ENCODE data around the gene FOXO3. TPM values are rescaled to one million over a fixed set of nuclear protein-coding genes. Genes with fewer than 3 reads are reported as not detected.

Gene FOXO3
- total RNA-seq, 4 donors from 2014 or later, result 110 to 176 (median 139) TPM

- TF ChIP-seq POLR2A (IDR thresholded peaks at IDR 0.05) (no peak), CTCF (IDR thresholded peaks at IDR 0.05) (no peak)
- intact Hi-C loops (cut with DNase I; ENCODE audit: low total_unique reads), result no loop called here
- DNase-seq (ENCODE audit: low spot score in 2 of 2), result no peak
- no peak overlapping the region for H3K4me3 ChIP-seq (ENCODE audit: low read depth, poor library complexity, severe bottlenecking)
- 24 to 29% methylated on average over 1 of the region's 1 CpG for WGBS, 2 donors
Observed at GRCh38 chr6:108576709-108577108, 16.0 kb downstream of the FOXO3 start.

- no peak for DNase-seq (ENCODE audit: low spot score in 2 of 2)
- TF ChIP-seq CTCF (IDR thresholded peaks at IDR 0.05) (no peak), POLR2A (IDR thresholded peaks at IDR 0.05) (no peak)
- intact Hi-C loops (cut with DNase I; ENCODE audit: low total_unique reads), result no loop called here
- no peak overlapping the region for H3K4me3 ChIP-seq (ENCODE audit: low read depth, poor library complexity, severe bottlenecking)
- WGBS, 2 donors, result 95 to 97% methylated on average over 4 of the region's 4 CpGs
Observed at GRCh38 chr6:108578166-108578565, 17.4 kb downstream of the FOXO3 start.

- DNase-seq (ENCODE audit: low spot score in 2 of 2), result no peak
- TF ChIP-seq CTCF (IDR thresholded peaks at IDR 0.05), result no peak
- TF ChIP-seq POLR2A (IDR thresholded peaks at IDR 0.05), result no peak
- intact Hi-C loops (cut with DNase I; ENCODE audit: low total_unique reads), result no loop called here
- 54 to 64% methylated on average over 9 of the region's 9 CpGs for WGBS, 2 donors
- H3K4me3 ChIP-seq (ENCODE audit: low read depth, poor library complexity, severe bottlenecking), result no peak overlapping the region
Observed at GRCh38 chr6:108578595-108579327, 18.0 kb downstream of the FOXO3 start.

- H3K4me3 ChIP-seq (ENCODE audit: low read depth, poor library complexity, severe bottlenecking), result no peak overlapping the region
- WGBS, 2 donors, result 85 to 94% methylated on average over 2 of the region's 2 CpGs
- DNase-seq (ENCODE audit: low spot score in 2 of 2), result no peak
- intact Hi-C loops (cut with DNase I; ENCODE audit: low total_unique reads), result no loop called here
- TF ChIP-seq POLR2A (IDR thresholded peaks at IDR 0.05) (no peak), CTCF (IDR thresholded peaks at IDR 0.05) (no peak)
Observed at GRCh38 chr6:108579328-108579721, 18.6 kb downstream of the FOXO3 start.

GRCh38 chr6:108580646-108581045, 19.9 kb downstream of the FOXO3 start:
- intact Hi-C loops (cut with DNase I; ENCODE audit: low total_unique reads), result no loop called here
- WGBS, 2 donors, result 93% methylated on average over 2 of the region's 2 CpGs
- DNase-seq (ENCODE audit: low spot score in 2 of 2), result no peak
- H3K4me3 ChIP-seq (ENCODE audit: low read depth, poor library complexity, severe bottlenecking), result no peak overlapping the region
- TF ChIP-seq POLR2A (IDR thresholded peaks at IDR 0.05) (no peak), CTCF (IDR thresholded peaks at IDR 0.05) (no peak)

All from lower leg skin (tissue), 4 donors.